Caco-2 (cell line): ENCODE measurements around the gene HACD4. TPM values are rescaled to one million over a fixed set of nuclear protein-coding genes. Genes with fewer than 3 reads are reported as not detected.

ENCODE experiments used
- BruUV-seq: library from RNA; stranded (reverse); fragments of 400-500 nt; replicated peaks from 2 replicates; lab custom pipeline; 2021; lab: Mats Ljungman, UMichigan
- CTCF ChIA-PET: fragments of 300-600 bp; sonication (Branson Sonifier 250); formaldehyde crosslinking; loops from one replicate; lab custom pipeline; 2022; ENCODE audit warnings: antibody characterized with exemption; lab: Charles Lee
- POLR2A ChIA-PET: fragments of 300-600 bp; sonication (Branson Sonifier 250); formaldehyde crosslinking; loops from one replicate; lab custom pipeline; 2022; ENCODE audit warnings: antibody characterized with exemption; lab: Charles Lee
- DNase-seq, 2 experiments: peaks; one replicate each; pipeline versions ENCODE4 v3.0.0 to v3.0.0-alpha.2; 2020 to 2022
- H3K27me3 ChIP-seq: replicated peaks from 2 replicates; pipeline ENCODE4 v1.6.0; 2011; ENCODE audit warnings: low read length; ENCODE audit not compliant: control insufficient read depth, insufficient read depth
- H3K36me3 ChIP-seq: 2 replicates; pipeline ENCODE4 v1.5.1; 2011; ENCODE audit warnings: low read length; ENCODE audit not compliant: control insufficient read depth, insufficient read depth
- H3K4me1 ChIP-seq: fragments of 250-450 bp; sonication (Bioruptor Pico); 2 replicates; pipeline ENCODE4 v1.5.1; 2020; ENCODE audit warnings: mild to moderate bottlenecking
- H3K4me3 ChIP-seq: 2 replicates; pipeline ENCODE4 v1.5.1; 2011; ENCODE audit warnings: low read depth, mild to moderate bottlenecking, control low read depth, low read length
- H3K9me3 ChIP-seq: fragments of 250-450 bp; sonication (Bioruptor Pico); 2 replicates; pipeline ENCODE4 v1.5.1; 2020; ENCODE audit warnings: mild to moderate bottlenecking, moderate library complexity
- H3K27ac Mint-ChIP-seq: one replicate; pipeline ENCODE4 v1.8.0; 2022; ENCODE audit warnings: mixed read lengths; ENCODE audit not compliant: unreplicated experiment
- H3K27me3 Mint-ChIP-seq: one replicate; pipeline ENCODE4 v1.8.0; 2022; ENCODE audit warnings: mixed read lengths; ENCODE audit not compliant: insufficient read depth, unreplicated experiment
- H3K36me3 Mint-ChIP-seq: one replicate; pipeline ENCODE4 v1.8.0; 2022; ENCODE audit warnings: mild to moderate bottlenecking, mixed read lengths; ENCODE audit not compliant: insufficient read depth, unreplicated experiment
- H3K4me1 Mint-ChIP-seq: one replicate; pipeline ENCODE4 v1.8.0; 2022; ENCODE audit warnings: low read depth, mixed read lengths; ENCODE audit not compliant: unreplicated experiment
- H3K4me3 Mint-ChIP-seq: one replicate; pipeline ENCODE4 v1.8.0; 2022; ENCODE audit warnings: mild to moderate bottlenecking, moderate library complexity, mixed read lengths; ENCODE audit not compliant: unreplicated experiment
- H3K9me3 Mint-ChIP-seq: one replicate; pipeline ENCODE4 v1.8.0; 2022; ENCODE audit warnings: mixed read lengths; ENCODE audit not compliant: unreplicated experiment
- CTCF ChIP-seq, 2 experiments: fragments of 200-600 bp in 1 of 2; IDR thresholded peaks; 1 replicate in 1 of 2; 2 replicates in 1 of 2; pipeline versions ENCODE4 v1.5.1 to v1.8.0; 2011 to 2022; ENCODE audit warnings: antibody characterized with exemption in 1 of 2, control low read depth in 1 of 2, inconsistent platforms in 1 of 2, low read depth in 1 of 2, low read length in 1 of 2, mild to moderate bottlenecking in 1 of 2, moderate library complexity in 1 of 2; ENCODE audit not compliant: insufficient read depth in 1 of 2, severe bottlenecking in 1 of 2, unreplicated experiment in 1 of 2
- intact Hi-C: fragments of 100-400 bp; cut with micrococcal nuclease; formaldehyde crosslinking; loops from one replicate; pipeline ENCODE4 v1.10.0; 2022; ENCODE audit not compliant: unreplicated experiment
- total RNA-seq: library from RNA; stranded (reverse); gene quantifications from 2 replicates; pipeline ENCODE4 v1.2.3, GENCODE V29; 2022

The HACD4 gene
- total RNA-seq, 1 experiment from 2014 or later: not detected

- no TSS peak for BruUV-seq
- H3K4me1 ChIP-seq: no peaks in the 10 kb centered on the region
- H3K4me3 ChIP-seq: no peak overlapping the region
- TF ChIP-seq CTCF (IDR thresholded peaks at IDR 0.05; ENCODE audit: insufficient read depth in 1 of 2, low read depth in 1 of 2, low read length in 1 of 2, severe bottlenecking in 1 of 2, unreplicated experiment in 1 of 2): no peak
- H3K4me3 Mint-ChIP-seq: no peak overlapping the region
- no peak overlapping the region for H3K27ac Mint-ChIP-seq
- H3K36me3 ChIP-seq: no peaks in the 10 kb centered on the region; the same call in 1 of the 2 replicates
- no peak for DNase-seq
- ChIA-PET CTCF (no interaction called here), POLR2A (no interaction called here)
- no peaks in the 10 kb centered on the region for H3K4me1 Mint-ChIP-seq
- intact Hi-C loops: no loop called here
- H3K27me3 Mint-ChIP-seq: no peaks in the 10 kb centered on the region
- H3K9me3 Mint-ChIP-seq: no peaks in the 10 kb centered on the region
- H3K9me3 ChIP-seq: no peaks in the 10 kb centered on the region
- H3K27me3 ChIP-seq: no peaks in the 10 kb centered on the region
- peaks cover 4% of the 10 kb centered on the region for H3K36me3 Mint-ChIP-seq
These were observed 42.6 kb downstream of the HACD4 start for GRCh38 chr9:20988671-20989315.

- POLR2A ChIA-PET: no interaction called here
These were observed 43.4 kb downstream of the HACD4 start for GRCh38 chr9:20988061-20988460.

GRCh38 chr9:20987521-20987920 lies 43.9 kb downstream of the HACD4 start:
- H3K9me3 Mint-ChIP-seq: no peaks in the 10 kb centered on the region
- no peaks in the 10 kb centered on the region for H3K27me3 Mint-ChIP-seq
- BruUV-seq: no TSS peak
- ChIA-PET POLR2A (no interaction called here), CTCF (no interaction called here)
- no peaks in the 10 kb centered on the region for H3K9me3 ChIP-seq
- H3K4me3 ChIP-seq: no peak overlapping the region
- no peak for TF ChIP-seq CTCF (IDR thresholded peaks at IDR 0.05; ENCODE audit: insufficient read depth in 1 of 2, low read depth in 1 of 2, low read length in 1 of 2, severe bottlenecking in 1 of 2, unreplicated experiment in 1 of 2)
- no peak overlapping the region for H3K4me3 Mint-ChIP-seq
- intact Hi-C loops: no loop called here
- H3K36me3 Mint-ChIP-seq: peaks cover 4% of the 10 kb centered on the region
- H3K27ac Mint-ChIP-seq: no peak overlapping the region
- H3K27me3 ChIP-seq: no peaks in the 10 kb centered on the region
- H3K4me1 ChIP-seq: no peaks in the 10 kb centered on the region
- H3K36me3 ChIP-seq: no peaks in the 10 kb centered on the region; the same call in 1 of the 2 replicates
- H3K4me1 Mint-ChIP-seq: no peaks in the 10 kb centered on the region
- DNase-seq: no peak

More at GRCh38 chr9:20988061-20988460, 43.4 kb downstream of the HACD4 start:
- H3K27ac Mint-ChIP-seq: no peak overlapping the region
- intact Hi-C loops: no loop called here
- peaks cover 4% of the 10 kb centered on the region for H3K36me3 Mint-ChIP-seq
- H3K4me3 Mint-ChIP-seq: no peak overlapping the region
- CTCF ChIA-PET: no interaction called here
- Histone ChIP-seq H3K4me1 (no peaks in the 10 kb centered on the region), H3K9me3 (no peaks in the 10 kb centered on the region), H3K36me3 (no peaks in the 10 kb centered on the region; the same call in 1 of the 2 replicates), H3K4me3 (no peak overlapping the region), H3K27me3 (no peaks in the 10 kb centered on the region)
- no peaks in the 10 kb centered on the region for H3K27me3 Mint-ChIP-seq
- H3K4me1 Mint-ChIP-seq: no peaks in the 10 kb centered on the region
- H3K9me3 Mint-ChIP-seq: no peaks in the 10 kb centered on the region
- DNase-seq: no peak
- no TSS peak for BruUV-seq
- TF ChIP-seq CTCF (IDR thresholded peaks at IDR 0.05; ENCODE audit: insufficient read depth in 1 of 2, low read depth in 1 of 2, low read length in 1 of 2, severe bottlenecking in 1 of 2, unreplicated experiment in 1 of 2): no peak
